Heart left ventricle (tissue), 16 donors: Measurements from ENCODE around the gene AXDND1. TPM values are rescaled to one million over a fixed set of nuclear protein-coding genes. Genes with fewer than 3 reads are reported as not detected.
"Not testable (repeated sequence)": the region's sequence is repeated elsewhere in the genome, so short reads cannot be mapped to it uniquely, and the experiment has no call there.

Experiments used
- ATAC-seq, 4 donors: fragments of 200-7000 bp; cut with Tn5 transposase; one replicate each; pipeline ENCODE4 v1.9.1; 2020 to 2022; ENCODE audit warnings: moderate library complexity in 4 of 4, mild to moderate bottlenecking in 3 of 4, moderate number of reproducible peaks in 1 of 4
- DNase-seq, 5 donors: peaks; one replicate each; pipeline ENCODE4 v3.0.0-alpha.2; 2020
- H3K27ac ChIP-seq, 12 donors: fragments of 200-600 bp; sonication (generic) in 4 of 12; one replicate each; pipeline versions ENCODE4 v1.5.0 to v1.8.0; 2016 to 2022; ENCODE audit warnings: mild to moderate bottlenecking in 2 of 12
- H3K27me3 ChIP-seq, 9 donors: fragments of 200-600 bp; sonication (generic) in 2 of 9; one replicate each; pipeline versions ENCODE4 v1.5.1 to v1.8.0; 2016 to 2022; ENCODE audit warnings: mild to moderate bottlenecking in 3 of 9
- H3K36me3 ChIP-seq, 9 donors: fragments of 200-600 bp; sonication (generic) in 2 of 9; one replicate each; pipeline versions ENCODE4 v1.5.0 to v1.8.0; 2018 to 2022; ENCODE audit warnings: mild to moderate bottlenecking in 2 of 9
- H3K4me1 ChIP-seq, 12 donors: fragments of 200-600 bp; sonication (generic) in 4 of 12; one replicate each; pipeline versions ENCODE4 v1.5.0 to v1.8.0; 2016 to 2022; ENCODE audit warnings: mild to moderate bottlenecking in 3 of 12
- H3K4me3 ChIP-seq, 12 donors: fragments of 200-600 bp; sonication (generic) in 4 of 12; one replicate each; pipeline versions ENCODE4 v1.5.0 to v1.8.0; 2017 to 2022; ENCODE audit warnings: mild to moderate bottlenecking in 9 of 12, moderate library complexity in 4 of 12
- H3K9me3 ChIP-seq, 12 donors: fragments of 200-600 bp; sonication (generic) in 4 of 12; one replicate each; pipeline versions ENCODE4 v1.5.0 to v1.8.0; 2016 to 2022; ENCODE audit warnings: mild to moderate bottlenecking in 1 of 12
- POLR2A ChIP-seq, 2 donors: fragments of 450-650 bp; IDR thresholded peaks; one replicate each; pipeline ENCODE4 v1.6.1; 2017; ENCODE audit warnings: antibody characterized with exemption in 2 of 2, mild to moderate bottlenecking in 2 of 2, moderate library complexity in 2 of 2
- WGBS, 4 donors: extraction: QIAGEN DNeasy Blood & Tissue Kit in 2 of 4; methylation state at CpG; one replicate each; pipeline versions ENCODE4 v1.1.5 to v1.1.7; 2013 to 2018; 5-methylcytosine and 5-hydroxymethylcytosine counted together
- intact Hi-C, 10 donors: fragments of 100-400 bp; cut with DNase I; formaldehyde crosslinking; loops; one replicate each; pipeline versions ENCODE4 v1.11.1 to v1.14.2; 2022
- polyA plus RNA-seq, 2 donors: library from polyadenylated mRNA; stranded (reverse); fragments of 200-250 nt; gene quantifications; one replicate each; pipeline ENCODE4 v1.2.3, GENCODE V29; 2013
- total RNA-seq, 9 donors: library from RNA; depleted of rRNA in 2 of 9; stranded (reverse); fragments of >200 nt in 2 of 9; fragmentation: NEBNext Ultra II Directional in 3 of 9; extraction: Animal tissue kit (Norgen Biotek cat#: 25700) in 3 of 9; gene quantifications; one replicate each; pipeline versions ENCODE4 v1.1.0 to v1.2.4, GENCODE V29; 2016 to 2023
- TF ChIP-seq, protein P1 (sequence below), 12 donors: fragments of 200-600 bp; sonication (generic) in 4 of 12; IDR thresholded peaks; one replicate each; pipeline versions ENCODE4 v1.5.0 to v1.8.0; 2018 to 2022; ENCODE audit warnings: antibody characterized with exemption in 12 of 12, mild to moderate bottlenecking in 5 of 12
- donor health status: ischemic (EF 13 %, LVEDD 7.1; RV severe dilation, severe dysfunction).
- donor health status: healthy with polysubstance abuse.
- donor health status: DM: no; HTN: yes; CAD: no.
- donor health status: DM: no; HTN: no; CAD: no.
- donor health status: ischemic (EF 25% LVEDD 6.9; RV normal size, moderate dysfunction).
- donor health status: ischemic (EF 25% LVEDD 5.7; RV mildly dilated, moderate dysfunction).
- donor health status: healthy.
- donor health status: DM: yes; HTN: yes; CAD: no.
- donor health status: ischemic (EF 35%, LVEDD 5.7; RV mildly dilated, moderate dysfunction).
- donor health status: nonischemic (EF 11% LVEDD 7.7; RV severe dilation, severe dysfunction).
- donor health status: DM: yes; HTN: yes; CAD: no.
- donor health status: PGD.
- donor health status: ischemic (EF 29% LVEDD 5.4; RV normal size, mild dysfunction).
- donor health status: nonischemic (EF 23%, LVEDD 6.1; RV moderate dilation, normal function).

AXDND1 gene
- total and polyA plus RNA-seq, 11 donors, result 0.08 to 0.16 TPM; not detected in 9

DNA sequence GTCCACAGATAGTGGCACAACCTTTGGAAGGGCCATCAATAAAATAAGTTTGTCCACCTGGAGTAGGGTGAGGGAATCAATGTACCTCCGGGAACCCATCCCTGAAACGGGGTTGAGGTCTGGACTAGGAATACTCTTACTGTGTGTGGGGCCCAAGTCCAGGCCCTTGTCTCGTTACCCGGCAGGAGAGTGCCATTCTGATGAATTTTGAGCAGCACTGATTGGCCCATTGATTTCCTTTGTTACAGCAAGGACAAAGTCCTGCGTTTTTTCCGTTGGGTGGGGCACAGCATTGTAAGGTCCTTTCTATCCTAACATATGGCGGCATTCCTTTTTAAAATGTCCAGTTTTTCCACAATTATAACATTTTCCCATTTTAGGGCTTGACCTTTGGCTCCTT, 75.2 kb downstream of the AXDND1 start:
- Histone ChIP-seq H3K9me3 (no peaks in the 10 kb centered on the region), H3K36me3 (no peaks in the 10 kb centered on the region), H3K27ac (no peak overlapping the region), H3K4me1 (no peaks in the 10 kb centered on the region), H3K27me3 (no peaks in the 10 kb centered on the region), H3K4me3 (no peak overlapping the region)
- no peak for ATAC-seq
- no peak for TF ChIP-seq POLR2A (IDR thresholded peaks at IDR 0.05)
- TF ChIP-seq, protein P1, sequence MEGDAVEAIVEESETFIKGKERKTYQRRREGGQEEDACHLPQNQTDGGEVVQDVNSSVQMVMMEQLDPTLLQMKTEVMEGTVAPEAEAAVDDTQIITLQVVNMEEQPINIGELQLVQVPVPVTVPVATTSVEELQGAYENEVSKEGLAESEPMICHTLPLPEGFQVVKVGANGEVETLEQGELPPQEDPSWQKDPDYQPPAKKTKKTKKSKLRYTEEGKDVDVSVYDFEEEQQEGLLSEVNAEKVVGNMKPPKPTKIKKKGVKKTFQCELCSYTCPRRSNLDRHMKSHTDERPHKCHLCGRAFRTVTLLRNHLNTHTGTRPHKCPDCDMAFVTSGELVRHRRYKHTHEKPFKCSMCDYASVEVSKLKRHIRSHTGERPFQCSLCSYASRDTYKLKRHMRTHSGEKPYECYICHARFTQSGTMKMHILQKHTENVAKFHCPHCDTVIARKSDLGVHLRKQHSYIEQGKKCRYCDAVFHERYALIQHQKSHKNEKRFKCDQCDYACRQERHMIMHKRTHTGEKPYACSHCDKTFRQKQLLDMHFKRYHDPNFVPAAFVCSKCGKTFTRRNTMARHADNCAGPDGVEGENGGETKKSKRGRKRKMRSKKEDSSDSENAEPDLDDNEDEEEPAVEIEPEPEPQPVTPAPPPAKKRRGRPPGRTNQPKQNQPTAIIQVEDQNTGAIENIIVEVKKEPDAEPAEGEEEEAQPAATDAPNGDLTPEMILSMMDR (IDR thresholded peaks at IDR 0.05), result no peak
- WGBS, 4 donors, result 80 to 96% (median 89%) methylated on average over 7 of the region's 7 CpGs
- no peak for DNase-seq
- intact Hi-C loops, result no loop called here

DNA sequence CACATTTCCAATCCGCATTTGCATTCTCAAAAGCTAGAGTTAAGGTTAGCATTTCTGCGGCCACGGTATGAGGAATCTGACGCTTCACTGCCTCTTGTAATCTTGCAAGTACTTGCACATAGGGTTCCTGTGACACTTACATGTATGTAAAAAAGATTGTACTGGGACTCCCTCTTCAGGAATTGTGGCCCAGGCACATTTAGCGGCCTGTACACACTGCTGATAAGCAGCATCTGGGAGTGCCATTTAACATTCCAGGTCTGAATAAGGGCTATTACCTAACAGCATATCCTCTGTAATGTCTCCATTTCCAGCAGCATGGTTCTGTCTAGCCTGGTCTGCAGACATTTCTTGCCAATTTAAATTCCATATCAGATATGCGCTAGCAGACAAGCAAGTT, 75.7 kb downstream of the AXDND1 start:
- TF ChIP-seq, protein P1 (IDR thresholded peaks at IDR 0.05), result no peak
- 69 to 80% (median 73%) methylated on average over 6 of the region's 6 CpGs for WGBS, 4 donors
- H3K4me1 ChIP-seq, result no peaks in the 10 kb centered on the region
- no peaks in the 10 kb centered on the region for H3K9me3 ChIP-seq
- H3K4me3 ChIP-seq, result no peak overlapping the region
- H3K27me3 ChIP-seq, result no peaks in the 10 kb centered on the region
- no peak for ATAC-seq
- DNase-seq, result no peak
- H3K36me3 ChIP-seq, result no peaks in the 10 kb centered on the region
- intact Hi-C loops, result no loop called here
- H3K27ac ChIP-seq, result no peak overlapping the region

DNA sequence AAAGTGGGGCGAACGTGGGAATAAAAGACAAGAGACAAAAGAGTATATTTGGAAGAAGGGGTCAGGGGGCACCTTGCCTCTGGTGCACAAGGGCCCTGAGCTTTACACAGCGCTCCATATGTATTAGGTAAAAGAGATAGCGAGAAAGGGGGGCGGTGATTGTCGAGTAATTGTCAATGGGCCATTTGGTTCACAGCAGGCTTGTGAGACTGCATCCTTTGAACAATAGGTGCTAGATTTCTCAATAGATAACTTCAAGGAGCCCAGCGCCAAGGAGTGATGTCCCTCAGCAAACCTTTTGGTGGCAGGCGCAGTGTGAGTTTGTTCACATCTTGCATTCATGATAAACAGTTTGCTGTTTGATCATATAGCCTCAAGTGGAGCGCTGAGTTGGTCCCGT, 77.1 kb downstream of the AXDND1 start:
- H3K36me3 ChIP-seq, ATAC-seq, intact Hi-C loops, DNase-seq, H3K4me3 ChIP-seq, H3K9me3 ChIP-seq, H3K27me3 ChIP-seq, H3K4me1 ChIP-seq, H3K27ac ChIP-seq: not testable (repeated sequence)
- 80 to 87% (median 81%) methylated on average over 10 of the region's 10 CpGs for whole genome bisulfite sequencing, 4 donors

DNA sequence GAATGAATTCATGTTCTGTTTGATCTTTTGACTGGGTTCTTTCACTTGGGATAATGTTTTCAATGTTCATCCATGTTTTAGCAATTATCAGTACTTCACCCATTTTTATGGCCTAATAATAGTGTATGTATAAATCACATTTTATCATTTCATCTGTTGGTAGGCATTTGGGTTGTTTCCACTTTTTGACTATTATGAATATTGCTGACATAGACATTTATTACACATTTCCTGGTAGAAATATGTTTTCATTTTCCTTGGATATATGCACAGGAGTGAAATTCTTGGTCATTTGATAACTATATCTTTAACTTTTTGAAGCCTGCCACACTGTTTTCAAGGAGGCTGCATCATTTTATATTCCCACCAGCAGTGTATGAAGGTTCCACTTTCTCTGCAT, 79.8 kb downstream of the AXDND1 start:
- intact Hi-C loops, result no loop called here
- H3K27ac ChIP-seq, result no peak overlapping the region
- H3K4me3 ChIP-seq, result no peak overlapping the region
- no peaks in the 10 kb centered on the region for H3K36me3 ChIP-seq
- no peaks in the 10 kb centered on the region for H3K4me1 ChIP-seq
- no peaks in the 10 kb centered on the region for H3K9me3 ChIP-seq
- ATAC-seq (no peak), DNase-seq (no peak)
- TF ChIP-seq, protein P1 (IDR thresholded peaks at IDR 0.05), result no peak
- TF ChIP-seq POLR2A (IDR thresholded peaks at IDR 0.05), result no peak
- H3K27me3 ChIP-seq, result peaks cover 0 to 7% (median 0%) of the 10 kb centered on the region in 9 donors

DNA sequence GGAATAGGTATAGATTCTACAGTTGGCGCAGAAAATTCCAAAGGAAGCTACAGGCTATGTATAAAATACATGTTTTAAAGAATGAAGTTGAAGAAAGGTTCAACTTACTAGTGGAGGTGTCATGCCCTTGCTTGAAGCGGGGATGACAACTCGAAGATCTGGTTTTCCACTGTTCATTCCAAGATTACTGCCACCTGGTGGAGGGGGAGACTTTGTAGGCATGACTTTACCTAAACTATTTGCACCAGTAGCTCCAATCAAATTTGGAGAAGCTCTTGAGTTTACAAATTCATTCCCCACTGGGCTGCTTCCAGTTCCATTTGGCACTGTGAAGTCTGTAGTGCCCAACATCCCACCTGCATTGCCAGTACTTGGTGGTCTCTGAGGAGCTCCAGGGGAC, 81.7 kb downstream of the AXDND1 start:
- WGBS, 4 donors, result 76 to 83% (median 80%) methylated on average over 3 of the region's 3 CpGs

More for the DNA sequence above, 81.7 kb downstream of the AXDND1 start:
- Histone ChIP-seq H3K4me3 (no peak overlapping the region), H3K36me3 (no peaks in the 10 kb centered on the region), H3K27ac (no peak overlapping the region), H3K9me3 (no peaks in the 10 kb centered on the region), H3K27me3 (peaks cover 0 to 7% (median 0%) of the 10 kb centered on the region in 9 donors), H3K4me1 (no peaks in the 10 kb centered on the region)
- intact Hi-C loops, result no loop called here
- DNase-seq, result no peak
- TF ChIP-seq, protein P1 (IDR thresholded peaks at IDR 0.05), result peak in 1 of 12 donors; percentile 10
- TF ChIP-seq POLR2A (IDR thresholded peaks at IDR 0.05), result no peak
- ATAC-seq, result no peak
